ENCODE results near the gene CEP162. TPM values are rescaled to one million over a fixed set of nuclear protein-coding genes. Genes with fewer than 3 reads are reported as not detected.

CEP162 gene
- total and polyA plus RNA-seq, 2 of the 8 experiments (the other 6 are each of a cell fraction or from before 2014, with no cell fraction given), result 1.3 to 10.6 TPM

GRCh38 chr6:84263557-84263956 lies 36.1 kb upstream of the CEP162 start:
- Histone ChIP-seq H4K20me1 (replicated peaks in 1 of 2; ENCODE audit: control insufficient read depth in 1 of 2, insufficient read depth in 2 of 2, low read length in 2 of 2) (no peaks in the 10 kb centered on the region), H4K91ac (replicated peaks; ENCODE audit: insufficient read length, low read length) (no peak overlapping the region), H3K4me3 (ENCODE audit: extremely low read depth in 1 of 4, insufficient read depth in 2 of 4, low read depth in 3 of 4, low read length in 4 of 4) (no peak overlapping the region), H3K79me1 (ENCODE audit: low read depth, low read length) (no peaks in the 10 kb centered on the region), H3K4me1 (replicated peaks in 1 of 4; ENCODE audit: control insufficient read depth in 3 of 4, insufficient read depth in 4 of 4, low read length in 3 of 4) (peaks cover 0 to 4% (median 0%) of the 10 kb centered on the region in 4 experiments; a peak in 1 of 7 replicates), H3K23me2 (ENCODE audit: low read depth, low read length) (no peaks in the 10 kb centered on the region), H4K8ac (ENCODE audit: extremely low read depth, insufficient read depth, low read length) (no peak overlapping the region), H3K23ac (ENCODE audit: insufficient read length) (no peak overlapping the region), H2BK12ac (ENCODE audit: low read depth, low read length) (no peak overlapping the region), H2BK5ac (ENCODE audit: low read depth, low read length) (no peak overlapping the region), H3K27ac (ENCODE audit: low read depth, low read length) (no peak overlapping the region), H3K27me3 (replicated peaks in 1 of 4; ENCODE audit: control insufficient read depth in 3 of 4, extremely low read depth in 1 of 4, insufficient read depth in 3 of 4, low read length in 3 of 4) (no peaks in the 10 kb centered on the region), H3K79me2 (ENCODE audit: control insufficient read depth in 1 of 2, insufficient read depth in 2 of 2, low read length in 2 of 2) (no peaks in the 10 kb centered on the region), H2AFZ (ENCODE audit: low read length) (peak overlapping the region; percentile 74; the same call in 1 of the 2 replicates), H4K5ac (ENCODE audit: insufficient read length, low read depth, low read length) (no peak overlapping the region), H3K9ac (replicated peaks in 1 of 4; ENCODE audit: extremely low read depth in 1 of 4, low read depth in 3 of 4, low read length in 3 of 4) (no peak overlapping the region), H2BK20ac (ENCODE audit: low read length) (no peak overlapping the region), H3K14ac (ENCODE audit: insufficient read length) (no peak overlapping the region), H2BK120ac (replicated peaks; ENCODE audit: low read depth, low read length) (no peak overlapping the region), H3K4me2 (ENCODE audit: insufficient read depth in 1 of 2, low read depth in 2 of 2, low read length in 2 of 2) (no peak overlapping the region), H3K9me3 (ENCODE audit: insufficient read depth in 2 of 2, low read depth in 1 of 2, low read length in 1 of 2) (no peaks in the 10 kb centered on the region), H3K36me3 (ENCODE audit: control insufficient read depth in 2 of 4, insufficient read depth in 4 of 4, low read length in 3 of 4) (no peaks in the 10 kb centered on the region), H3K18ac (ENCODE audit: extremely low read depth, low read length) (no peak overlapping the region), H3K56ac (replicated peaks; ENCODE audit: insufficient read length, low read depth, low read length) (no peak overlapping the region), H2AK5ac (ENCODE audit: low read depth, low read length) (no peak overlapping the region), H3K4ac (replicated peaks; ENCODE audit: insufficient read length, low read depth, low read length) (no peak overlapping the region), H2BK15ac (ENCODE audit: low read length) (no peak overlapping the region)
- FAIRE-seq (no peak), DNase-seq (ENCODE audit: low read depth in 1 of 2, low spot score in 2 of 2) (no peak)
- CTCF ChIA-PET (ENCODE audit: partially characterized antibody), result interaction anchor here (1.4 to 2.0 kb wide), 2 partner anchors 10 to 159 kb away, joined by 5 read pairs; no protein-coding TSS in a partner anchor
- POLR2A ChIA-PET (ENCODE audit: partially characterized antibody), result no interaction called here
- WGBS, 2 experiments (ENCODE audit: extremely low coverage in 1 of 2, insufficient coverage in 1 of 2, insufficient read length in 1 of 2, insufficient replicate concordance in 2 of 2, low coverage in 1 of 2, low lambda C conversion rate in 2 of 2, missing lambda C conversion rate in 1 of 2), result 95% methylated on average over 6 of the region's 6 CpGs; no CpG with 5 or more reads in 1 of the 2 experiments
- TF ChIP-seq MAX (IDR thresholded peaks at IDR 0.05) (no peak), RXRA (IDR thresholded peaks at IDR 0.05; ENCODE audit: insufficient read depth, low read depth, low read length) (no peak), ZNF274 (IDR thresholded peaks at IDR 0.05; ENCODE audit: borderline replicate concordance, extremely low read depth, low read length) (no peak), SIX5 (IDR thresholded peaks at IDR 0.05; ENCODE audit: low read depth, low read length) (no peak), SAP30 (IDR thresholded peaks at IDR 0.05; ENCODE audit: insufficient read depth, insufficient replicate concordance, low read length) (no peak), ATF2 (IDR thresholded peaks at IDR 0.05; ENCODE audit: low read length) (no peak), BCL11A (IDR thresholded peaks at IDR 0.05; ENCODE audit: low read depth in 2 of 2, low read length in 2 of 2) (no peak), CHD1 (IDR thresholded peaks at IDR 0.05; ENCODE audit: low read depth, low read length) (no peak), CHD2 (IDR thresholded peaks at IDR 0.05; ENCODE audit: low read length) (no peak), GABPA (IDR thresholded peaks at IDR 0.05; ENCODE audit: borderline replicate concordance, insufficient read depth, low read length) (no peak), FOSL1 (IDR thresholded peaks at IDR 0.05; ENCODE audit: insufficient read depth, low read depth, low read length) (no peak), MAFK (IDR thresholded peaks at IDR 0.05; ENCODE audit: low read depth, low read length) (no peak), JUN (IDR thresholded peaks at IDR 0.05; ENCODE audit: low read depth, low read length) (no peak)

Data from H1 (cell line).